Activated CD8-positive, alpha-beta memory T cell treated with anti-CD3 and anti-CD28 coated beads, Interleukin-2, amount 50 U/mL, for 24 hours (primary cell): Measurements from ENCODE around the gene UNC79.
"Not testable (repeated sequence)": the region's sequence is repeated elsewhere in the genome, so short reads cannot be mapped to it uniquely, and the experiment has no call there.

Experiments
- DNase-seq: peaks from one replicate; pipeline ENCODE4 v3.0.0-alpha.2; 2020; ENCODE audit errors: extremely low read depth

The UNC79 gene

GRCh38 chr14:93430315-93431035, at the start of gene UNC79:
UNC79 (plus strand) TSS chr14:93430939; CDS start chr14:93431030, 91 bp downstream.
- DNase-seq, result no peak

DNA sequence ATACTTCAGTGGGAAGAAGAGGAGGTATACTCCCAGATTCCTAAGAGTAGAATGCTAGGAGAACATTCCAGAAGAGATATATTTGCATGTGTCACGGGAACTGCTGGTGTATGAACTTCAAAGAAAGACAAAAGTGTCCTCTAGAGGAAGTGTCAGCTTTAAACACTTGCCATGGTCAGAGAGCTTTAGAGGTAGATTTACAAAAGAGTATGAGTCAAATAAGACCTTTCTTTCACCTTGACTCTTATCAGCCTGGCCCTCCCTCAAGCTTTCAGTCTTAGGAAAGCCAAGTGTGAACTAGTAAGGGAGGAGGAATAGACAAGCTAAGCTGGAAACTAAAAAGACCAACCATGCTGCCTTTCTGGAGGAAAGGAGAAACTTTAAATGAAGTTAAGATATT, 49.1 kb upstream of the UNC79 start:
- no peak for DNase-seq

DNA sequence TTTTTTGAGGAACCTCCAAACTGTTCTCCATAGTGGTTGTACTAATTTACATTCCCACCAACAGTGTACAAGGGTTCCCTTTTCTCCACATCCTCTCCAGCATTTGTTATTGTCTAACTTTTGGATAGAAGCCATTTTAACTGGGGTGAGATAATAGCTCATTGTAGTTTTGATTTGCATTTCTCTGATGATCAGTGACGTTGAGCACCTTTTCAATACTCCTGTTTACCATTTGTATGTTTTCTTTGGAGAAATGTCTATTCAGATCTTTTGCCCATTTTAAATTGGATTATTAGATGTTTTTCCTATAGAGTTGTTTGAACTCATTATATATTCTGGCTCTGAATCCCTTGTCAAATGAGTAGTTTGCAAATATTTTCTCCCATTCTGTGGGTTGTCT, 46.5 kb upstream of the UNC79 start:
- DNase-seq, result not testable (repeated sequence)

DNA sequence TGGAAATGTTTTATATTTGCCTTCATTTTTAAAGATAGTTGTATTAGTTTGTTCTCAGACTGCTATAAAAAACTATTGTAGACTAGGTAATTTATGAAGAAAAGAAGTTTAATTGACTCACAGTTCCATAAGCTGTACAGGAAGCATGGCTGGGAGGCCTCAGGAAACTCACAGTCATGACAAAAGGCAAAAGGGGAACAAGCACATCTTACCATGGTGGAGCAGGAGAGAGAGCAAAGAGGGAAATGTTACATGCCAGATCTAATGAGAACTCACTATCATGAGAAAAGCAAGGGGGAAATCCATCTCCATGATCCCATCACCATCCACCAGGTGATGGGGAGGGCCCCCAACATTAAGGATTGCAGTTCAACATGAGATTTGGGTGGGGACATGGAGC, 35.5 kb upstream of the UNC79 start:
- DNase-seq, result no peak

DNA sequence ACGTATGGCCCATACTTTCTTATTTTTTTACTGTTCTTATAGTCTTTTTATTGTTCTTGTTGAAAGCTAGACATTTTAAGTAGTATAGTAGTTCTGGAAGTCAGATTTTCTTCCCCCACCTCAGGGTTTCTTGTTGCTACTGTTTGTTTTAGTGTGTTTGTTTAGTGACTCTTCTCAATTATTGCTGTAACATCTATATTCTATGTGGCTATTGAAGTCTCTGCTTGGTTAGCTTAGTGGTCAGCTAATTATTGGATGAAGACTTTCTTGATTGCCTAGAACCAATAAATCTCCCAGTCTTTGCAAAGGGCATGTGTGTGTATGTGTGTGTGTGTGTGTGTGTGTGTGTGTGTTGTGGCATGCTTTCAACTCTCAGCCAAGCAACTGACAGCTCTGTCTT, 34.3 kb upstream of the UNC79 start:
- no peak for DNase-seq

DNA sequence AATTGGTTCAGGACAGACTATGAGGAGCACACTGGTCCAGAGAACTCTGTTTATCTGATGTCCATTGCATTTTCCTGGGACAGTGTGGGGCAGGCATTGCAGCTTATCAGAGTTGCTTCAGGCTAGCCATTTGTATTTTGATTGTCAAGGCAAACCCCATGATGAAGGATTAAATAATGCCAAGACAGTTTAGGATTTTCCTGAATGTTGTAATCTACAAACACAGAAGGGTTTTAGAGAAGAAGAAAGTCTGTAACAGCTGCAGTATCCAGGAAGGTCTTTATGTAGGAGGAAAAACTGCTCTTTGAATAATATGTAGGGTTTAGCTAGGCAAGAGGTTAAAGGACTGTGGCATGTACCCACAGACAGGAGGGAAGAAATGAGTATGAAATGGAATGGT, 32.2 kb upstream of the UNC79 start:
- no peak for DNase-seq

- no peak for DNase-seq
Observed at GRCh38 chr14:93402951-93403350, 27.8 kb upstream of the UNC79 start.

- no peak for DNase-seq
Observed at GRCh38 chr14:93410021-93410420, 20.7 kb upstream of the UNC79 start.

GRCh38 chr14:93410893-93411292, 19.8 kb upstream of the UNC79 start:
- DNase-seq, result no peak

- not testable (repeated sequence) for DNase-seq
Observed at GRCh38 chr14:93425136-93425535, 5.6 kb upstream of the UNC79 start.

DNA sequence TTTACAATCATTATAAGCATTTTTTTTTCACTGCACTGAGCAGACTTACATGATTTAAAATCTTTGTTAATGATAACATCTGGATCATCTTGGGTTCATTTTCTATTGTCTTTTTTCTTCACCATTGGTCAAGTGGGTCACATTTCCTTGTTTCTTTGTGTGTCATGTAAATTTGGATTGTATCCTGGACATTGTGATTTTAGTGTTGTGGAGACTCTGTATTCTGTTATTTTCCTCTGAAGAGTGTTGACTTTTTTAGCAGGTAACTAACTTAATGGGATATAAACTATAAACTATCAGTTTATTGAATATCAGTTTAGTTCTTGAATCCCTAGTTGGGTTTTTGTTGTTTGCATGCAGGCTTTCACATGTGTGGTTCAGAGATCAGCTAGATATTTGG, 4.0 kb upstream of the UNC79 start:
- DNase-seq, result no peak

DNA sequence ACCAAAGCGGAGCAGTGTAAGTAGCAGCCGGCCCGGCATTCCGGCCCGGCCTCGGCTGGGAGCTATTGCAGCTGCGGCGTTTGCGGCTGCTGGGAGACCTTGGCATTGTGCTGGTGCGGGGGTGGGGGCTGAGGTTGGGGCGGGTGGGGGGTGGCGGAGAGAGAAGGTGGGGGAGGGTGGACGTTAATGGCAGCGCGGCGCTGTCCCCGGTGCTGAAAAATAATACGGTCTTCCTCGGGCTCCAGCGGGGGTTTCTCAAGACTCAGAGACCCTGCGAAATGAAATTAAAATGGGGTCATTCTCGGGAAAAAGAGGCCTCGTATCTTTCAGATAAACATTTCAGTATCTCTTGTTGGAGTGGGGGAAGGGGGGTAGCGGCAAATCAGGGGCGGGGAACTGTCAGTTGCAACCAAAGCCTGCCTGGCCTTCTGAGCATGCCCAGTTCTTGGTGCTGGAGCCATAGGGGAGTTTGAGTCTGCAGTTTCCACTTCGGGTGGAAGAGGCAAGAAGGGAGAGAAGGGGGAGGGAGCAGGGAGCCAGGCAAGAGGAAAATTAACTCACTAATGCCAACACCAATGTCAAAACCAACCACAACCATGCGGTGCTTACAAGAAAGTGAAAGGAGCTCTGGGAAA, 414 bp downstream of the UNC79 start:
- no peak for DNase-seq

DNA sequence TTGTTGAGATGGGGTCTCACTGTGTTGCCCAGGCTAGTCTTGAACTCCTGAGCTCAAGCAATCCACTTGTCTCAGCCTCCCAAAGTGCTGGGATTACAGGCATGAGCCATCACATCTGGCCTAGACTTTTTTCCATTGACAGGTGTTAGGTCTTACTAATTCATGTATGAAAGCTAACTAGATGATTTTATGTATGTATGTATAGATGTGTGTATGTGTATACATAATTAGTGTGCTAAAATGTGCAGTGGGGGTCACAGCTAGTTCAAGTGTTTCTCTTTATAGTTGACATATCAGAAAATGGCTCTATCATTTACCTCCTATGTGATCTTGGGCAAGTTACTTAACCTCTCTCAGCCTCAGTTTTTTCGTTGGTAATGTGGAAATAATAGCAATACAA, 23.5 kb downstream of the UNC79 start:
- DNase-seq, result no peak

- no peak for DNase-seq
Observed at GRCh38 chr14:93456356-93456755, 25.6 kb downstream of the UNC79 start.

GRCh38 chr14:93458234-93458633, 27.5 kb downstream of the UNC79 start:
- DNase-seq, result no peak

GRCh38 chr14:93462479-93462878, 31.7 kb downstream of the UNC79 start:
- no peak for DNase-seq

GRCh38 chr14:93464271-93464670, 33.5 kb downstream of the UNC79 start:
- no peak for DNase-seq

GRCh38 chr14:93475471-93475870, 44.7 kb downstream of the UNC79 start:
- no peak for DNase-seq

- DNase-seq, result no peak
Observed at GRCh38 chr14:93476305-93476704, 45.6 kb downstream of the UNC79 start.

- DNase-seq, result not testable (repeated sequence)
Observed at GRCh38 chr14:93479074-93479473, 48.3 kb downstream of the UNC79 start.

- no peak for DNase-seq
Observed at GRCh38 chr14:93480867-93481266, 50.1 kb downstream of the UNC79 start.

- DNase-seq, result no peak
Observed at GRCh38 chr14:93481758-93482157, 51.0 kb downstream of the UNC79 start.

GRCh38 chr14:93490001-93490400, 59.3 kb downstream of the UNC79 start:
- DNase-seq, result no peak

DNA sequence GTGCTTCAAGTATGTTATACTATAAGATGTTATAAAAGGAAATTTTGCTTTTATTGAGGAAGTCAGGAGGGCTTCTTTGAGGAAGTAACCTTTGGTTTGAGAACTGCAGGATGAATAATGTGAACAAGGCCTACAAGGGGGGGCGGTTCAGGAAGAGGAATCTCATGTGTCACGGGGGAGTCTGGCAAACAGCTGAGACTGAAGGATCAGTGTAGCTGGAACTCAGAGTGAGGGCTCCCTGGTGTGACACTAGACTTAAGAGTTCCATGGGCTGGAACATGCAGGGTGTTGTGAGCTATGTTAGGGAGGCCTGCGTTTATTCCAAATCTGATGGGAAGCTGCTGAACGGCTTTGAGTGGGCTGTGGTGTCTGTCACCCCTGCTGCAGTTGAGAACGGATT, 62.3 kb downstream of the UNC79 start:
- no peak for DNase-seq
